DMS53 treated with DMSO at 0.1 percent for 48 hours (cell line): ENCODE data around the gene FASN.

Experiments used
- DNase-seq: peaks from one replicate; lab custom pipeline; 2025; ENCODE audit not compliant: unreplicated experiment; lab: John Stamatoyannopoulos, UW

FASN gene

DNA sequence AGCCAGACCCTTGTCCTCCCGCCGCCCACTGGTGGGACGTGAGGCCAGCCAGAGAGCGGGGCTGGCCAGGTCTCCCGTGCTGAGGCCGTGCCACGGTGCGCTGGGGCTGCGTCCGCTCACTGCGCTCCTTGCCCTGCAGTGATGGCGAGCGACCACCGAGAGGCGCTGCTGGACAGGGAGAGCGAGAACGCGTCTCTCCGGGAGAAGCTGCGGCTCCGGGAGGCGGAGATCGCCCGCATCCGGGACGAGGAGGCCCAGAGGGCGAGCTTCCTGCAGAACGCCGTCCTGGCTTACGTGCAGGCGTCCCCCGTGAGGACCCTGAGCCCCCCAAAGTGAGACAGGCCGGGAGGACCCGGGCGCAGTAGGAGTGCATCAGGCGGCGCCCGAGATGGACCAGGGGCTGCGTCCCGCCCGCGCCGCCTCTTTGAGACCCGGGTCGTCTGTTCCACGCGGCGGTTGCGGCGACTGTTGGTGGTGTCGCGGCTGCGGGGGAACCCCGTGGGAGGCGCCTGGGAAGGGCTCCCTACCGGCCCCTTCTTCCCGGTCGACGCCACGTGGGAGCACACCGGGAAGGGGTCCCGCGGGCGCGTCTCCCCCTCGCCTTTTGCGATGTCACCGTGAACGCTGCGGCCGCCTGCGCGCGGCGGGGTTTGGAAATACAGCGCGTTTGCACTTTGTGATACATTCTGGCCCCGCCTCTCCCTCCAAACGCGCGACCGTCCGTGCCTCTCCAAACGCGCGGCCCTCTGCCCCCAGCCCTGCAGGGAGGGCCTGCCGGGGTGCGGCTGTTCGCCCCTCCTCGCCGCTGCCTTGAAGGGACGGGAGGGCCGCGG, 67.3 kb downstream of the FASN start:
- DNase-seq: peak; percentile 82

DNA sequence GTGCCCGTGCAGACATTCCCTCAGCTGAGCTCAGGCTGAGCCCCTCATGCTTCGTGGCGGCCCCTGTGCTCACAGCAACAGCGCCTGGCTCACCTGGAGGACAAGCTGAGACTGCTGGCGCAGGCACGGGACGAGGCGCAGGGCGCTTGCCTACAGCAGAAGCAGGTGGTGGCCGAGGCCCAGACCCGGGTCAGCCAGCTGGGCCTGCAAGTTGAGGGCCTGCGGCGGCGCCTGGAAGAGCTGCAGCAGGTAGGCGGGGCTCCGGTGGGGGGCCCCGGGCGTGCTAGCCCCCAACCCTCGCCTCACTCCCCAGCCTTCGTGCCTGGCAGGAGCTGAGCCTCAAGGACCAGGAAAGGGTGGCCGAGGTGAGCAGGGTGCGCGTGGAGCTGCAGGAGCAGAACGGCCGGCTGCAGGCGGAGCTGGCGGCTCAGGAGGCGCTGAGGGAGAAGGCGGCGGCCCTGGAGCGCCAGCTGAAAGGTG, 68.0 kb downstream of the FASN start:
- no peak for DNase-seq

DNA sequence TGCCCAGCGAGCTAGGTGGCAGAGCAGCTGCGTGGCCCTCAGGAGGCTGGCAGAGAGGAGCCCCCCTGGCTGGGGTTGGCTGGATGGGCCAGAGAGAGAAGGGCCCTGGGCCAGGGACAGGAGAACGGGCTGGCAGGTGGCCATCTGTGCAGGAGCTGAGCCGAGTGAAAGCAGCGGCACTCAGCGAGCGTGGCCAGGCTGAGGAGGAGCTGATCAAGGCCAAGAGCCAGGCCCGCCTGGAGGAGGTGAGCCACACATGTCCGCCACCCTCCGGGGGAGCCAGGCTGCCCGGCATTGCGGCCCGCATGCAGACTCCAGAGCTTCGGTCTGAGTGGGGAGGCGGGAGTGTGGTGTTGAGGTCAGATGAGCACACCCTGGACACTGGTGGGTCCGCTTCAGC, 68.6 kb downstream of the FASN start:
- no peak for DNase-seq

DNA sequence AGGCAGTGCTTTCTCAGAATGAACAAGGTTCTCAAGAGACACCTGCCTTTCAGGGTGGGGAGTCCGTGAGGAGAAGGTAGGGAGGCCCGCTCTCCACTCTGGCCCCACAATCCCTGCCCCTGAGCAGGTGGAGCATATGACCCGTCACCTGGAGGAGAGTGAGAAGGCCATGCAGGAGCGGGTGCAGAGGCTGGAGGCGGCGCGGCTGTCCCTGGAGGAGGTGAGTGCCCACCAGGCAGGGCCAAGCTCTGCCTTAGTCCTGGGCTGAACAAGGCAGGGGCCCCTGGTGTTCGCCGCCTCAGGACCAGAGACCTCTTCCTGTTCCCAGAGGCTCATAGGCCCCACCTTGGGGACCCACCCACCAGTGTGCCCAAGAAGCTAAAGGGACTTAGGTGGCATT, 69.1 kb downstream of the FASN start:
- DNase-seq: no peak
